Limb (tissue), 2 donors: ENCODE results near the gene KYAT1.
A peak's percentile ranks its signal among the peaks of the same experiment; 100 is the strongest.

Source experiments
- DNase-seq, 2 donors: peaks; one replicate each; pipeline ENCODE4 v3.0.0-alpha.2; 2016; ENCODE audit errors: extremely low spot score in 2 of 2

KYAT1 gene

GRCh38 chr9:128841694-128842492, 39.9 kb downstream of the KYAT1 start:
- DNase-seq = no peak

GRCh38 chr9:128840524-128840923, 41.2 kb downstream of the KYAT1 start:
- DNase-seq = no peak

GRCh38 chr9:128838338-128838737, 43.4 kb downstream of the KYAT1 start:
- no peak for DNase-seq

- DNase-seq = no peak
These were observed 45.1 kb downstream of the KYAT1 start for GRCh38 chr9:128836509-128837145.

GRCh38 chr9:128835246-128836210, 46.2 kb downstream of the KYAT1 start:
- no peak for DNase-seq

- DNase-seq = no peak
These were observed 48.1 kb downstream of the KYAT1 start for GRCh38 chr9:128833696-128834095.

- DNase-seq = peak; percentile 95 to 96
These were observed 52.1 kb downstream of the KYAT1 start, which contains the start of gene SPOUT1 for GRCh38 chr9:128829477-128830251. TSS of gene SPOUT1 (minus strand) at chr9:128829794. CDS start at chr9:128829780, 14 bp downstream.

- DNase-seq = no peak
These were observed 52.9 kb downstream of the KYAT1 start for GRCh38 chr9:128828719-128829452.

GRCh38 chr9:128828267-128828666, 53.5 kb downstream of the KYAT1 start:
- DNase-seq = no peak

GRCh38 chr9:128825923-128826700, 55.6 kb downstream of the KYAT1 start:
- no peak for DNase-seq

- DNase-seq = no peak
These were observed 56.8 kb downstream of the KYAT1 start for GRCh38 chr9:128824911-128825310.

GRCh38 chr9:128823903-128824406, 57.8 kb downstream of the KYAT1 start:
- DNase-seq = no peak

GRCh38 chr9:128823362-128823902, 58.3 kb downstream of the KYAT1 start:
- DNase-seq = no peak

GRCh38 chr9:128822407-128823042, 59.2 kb downstream of the KYAT1 start:
- no peak for DNase-seq

GRCh38 chr9:128821584-128822406, 60.0 kb downstream of the KYAT1 start:
- DNase-seq = no peak

- DNase-seq = no peak
These were observed 60.8 kb downstream of the KYAT1 start for GRCh38 chr9:128820665-128821583.
